NK-92 (cell line): ENCODE results near the gene PARD3.

Experiments used
- DNase-seq: peaks from one replicate; lab custom pipeline; 2025; ENCODE audit not compliant: unreplicated experiment; lab: John Stamatoyannopoulos, UW

The PARD3 gene

DNA sequence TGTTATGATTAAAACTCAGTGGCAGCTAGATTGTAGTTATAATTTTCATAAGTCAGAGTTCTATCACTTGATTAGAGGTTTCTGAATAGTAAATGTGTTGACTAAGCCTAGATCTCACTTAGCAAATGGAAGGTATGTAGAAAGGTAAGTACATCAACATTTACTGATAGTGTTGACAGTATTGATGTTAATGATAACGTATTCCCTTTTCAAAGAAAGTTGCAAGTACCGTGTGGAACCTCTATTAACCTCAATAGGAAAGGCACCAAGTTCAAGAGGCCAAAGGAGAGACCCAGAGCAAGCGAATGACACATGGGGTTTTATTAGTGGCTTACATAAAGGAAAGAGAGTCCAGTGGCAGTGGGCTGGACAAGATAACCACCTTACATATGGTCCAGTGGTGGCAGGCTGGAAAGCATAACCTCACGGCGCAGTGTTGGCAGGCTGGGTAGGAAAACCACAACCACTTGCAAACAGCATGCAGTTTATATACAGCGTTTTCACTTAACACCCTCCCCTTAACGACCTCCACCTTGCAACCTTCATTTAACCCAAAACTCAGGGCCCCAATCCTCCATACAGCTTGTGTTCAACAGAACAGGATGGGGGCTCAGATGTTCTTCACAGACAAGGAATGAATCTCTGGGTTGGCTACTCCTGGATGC, 611.0 kb downstream of the PARD3 start:
- DNase-seq = no peak

DNA sequence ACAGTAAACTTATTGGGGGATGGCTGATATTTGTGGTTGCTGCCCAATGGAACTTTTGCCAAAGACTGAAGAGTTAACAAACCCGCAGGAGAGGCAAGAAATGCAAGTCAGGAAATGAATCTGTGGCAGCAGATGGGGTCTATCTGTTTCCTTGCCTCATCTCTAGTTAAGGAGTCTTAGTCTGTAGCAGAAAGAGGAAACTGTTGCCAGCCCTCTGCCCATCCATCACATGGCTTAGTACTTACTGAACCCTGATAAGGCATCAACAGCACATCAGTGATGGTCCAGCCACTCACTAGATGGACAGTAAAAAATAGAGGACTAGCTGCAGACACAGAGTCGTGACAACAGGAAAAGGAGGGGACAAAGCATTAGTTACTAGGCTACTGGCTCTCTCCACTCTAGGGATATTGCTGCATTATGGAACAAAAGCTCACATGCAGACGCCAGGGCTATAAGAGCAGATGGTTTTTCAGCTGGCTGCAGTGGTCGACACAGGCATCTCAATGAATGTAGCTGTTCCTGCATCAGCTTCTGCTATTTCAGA, 614.7 kb downstream of the PARD3 start:
- DNase-seq = no peak

DNA sequence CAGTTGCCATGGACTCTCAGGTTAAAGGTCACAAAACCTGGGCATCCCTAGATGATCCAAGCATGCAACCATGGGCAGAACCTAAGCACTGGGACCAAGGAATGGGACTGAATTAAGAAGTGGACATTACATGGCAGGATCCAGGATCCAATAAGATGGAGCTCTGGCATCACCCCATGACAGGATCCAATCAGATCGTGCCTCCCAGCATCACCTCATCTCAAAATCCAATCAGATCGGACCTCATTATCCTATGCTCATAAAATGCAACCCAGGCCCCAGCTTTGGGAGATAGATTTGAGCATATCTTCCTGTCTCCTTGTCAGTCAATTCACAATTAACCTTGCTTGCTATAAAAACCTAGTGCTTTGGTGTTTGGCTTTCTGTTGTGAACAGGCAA, 616.1 kb downstream of the PARD3 start:
- DNase-seq = no peak

DNA sequence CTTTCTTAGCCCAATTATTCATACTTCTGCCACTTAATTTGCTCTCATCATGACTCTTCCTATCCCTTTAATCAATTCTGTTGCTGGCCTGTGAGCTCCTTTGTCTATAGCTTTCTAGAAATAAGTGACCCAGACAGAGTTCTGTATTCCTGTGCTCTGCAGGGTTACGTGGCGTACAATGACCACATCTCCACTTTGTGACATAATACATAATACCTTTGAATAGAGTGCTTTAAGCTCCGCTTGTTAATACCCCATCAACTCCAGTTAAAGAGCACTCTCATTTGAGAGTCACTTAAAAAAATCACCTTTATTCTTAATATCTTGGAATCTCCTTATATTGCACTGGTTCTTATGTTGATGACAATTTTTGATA, 619.0 kb downstream of the PARD3 start:
- DNase-seq = no peak

DNA sequence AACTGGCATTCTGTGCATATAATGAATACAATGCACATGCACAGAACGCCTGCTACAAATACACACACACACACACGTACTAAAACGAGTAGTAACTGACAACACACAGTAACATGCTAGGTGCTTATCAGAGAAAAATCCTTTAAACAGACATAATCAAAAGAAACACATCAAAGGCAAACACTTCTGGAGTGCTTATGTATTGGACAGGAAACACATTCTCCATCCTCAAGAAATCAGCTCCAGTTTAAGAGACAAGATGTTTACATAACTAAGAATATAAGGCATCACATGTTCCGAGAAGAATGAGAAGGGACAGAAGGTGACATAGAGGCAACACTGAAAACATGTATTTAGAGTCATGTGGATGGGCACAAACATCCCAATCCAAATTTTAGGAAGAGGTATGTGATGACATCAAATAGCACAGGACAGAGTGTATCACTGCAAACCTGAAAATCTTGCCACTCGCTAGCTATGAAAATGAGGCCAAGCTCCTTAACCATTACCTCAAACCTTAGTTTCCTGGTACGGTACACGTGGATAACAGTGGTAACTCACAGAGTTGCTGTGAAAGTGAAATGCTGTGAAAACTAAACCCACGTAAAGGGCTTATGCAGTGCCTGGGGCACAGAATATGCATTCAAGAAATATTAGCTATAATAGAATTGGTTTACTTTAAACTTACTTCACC, 619.6 kb downstream of the PARD3 start:
- no peak for DNase-seq

DNA sequence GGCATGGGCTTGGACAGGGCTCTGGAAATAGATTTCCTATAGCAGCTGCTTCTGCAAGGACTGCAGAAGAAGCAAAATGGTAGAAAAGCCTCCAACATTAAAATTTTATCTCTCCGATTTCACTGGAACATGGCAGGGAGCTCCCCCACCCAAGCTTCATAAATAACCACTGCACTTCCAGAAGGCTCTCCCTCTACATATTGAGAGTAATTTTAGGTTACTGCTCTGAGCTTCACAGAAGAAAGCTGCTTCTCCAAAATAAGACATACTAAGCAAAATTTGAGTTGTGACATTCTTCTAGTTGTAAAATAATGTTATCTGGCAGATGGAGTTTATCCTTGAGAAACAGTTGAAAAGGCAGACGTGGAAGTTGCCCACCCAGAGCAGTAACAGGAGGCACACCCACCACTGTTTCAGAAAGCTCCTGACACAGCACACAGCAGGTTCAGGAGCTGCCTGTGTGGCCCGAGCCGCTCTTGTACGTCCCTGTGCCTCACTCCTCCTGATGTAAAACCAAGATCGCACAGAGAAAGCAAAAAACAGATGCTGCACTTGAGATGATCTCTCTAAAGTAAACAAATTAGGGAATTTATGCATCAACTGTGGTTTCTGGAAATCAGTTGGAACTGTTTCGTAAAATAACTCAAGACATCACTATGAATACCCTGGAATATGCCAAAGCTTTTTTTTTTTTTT, 621.0 kb downstream of the PARD3 start:
- no peak for DNase-seq

DNA sequence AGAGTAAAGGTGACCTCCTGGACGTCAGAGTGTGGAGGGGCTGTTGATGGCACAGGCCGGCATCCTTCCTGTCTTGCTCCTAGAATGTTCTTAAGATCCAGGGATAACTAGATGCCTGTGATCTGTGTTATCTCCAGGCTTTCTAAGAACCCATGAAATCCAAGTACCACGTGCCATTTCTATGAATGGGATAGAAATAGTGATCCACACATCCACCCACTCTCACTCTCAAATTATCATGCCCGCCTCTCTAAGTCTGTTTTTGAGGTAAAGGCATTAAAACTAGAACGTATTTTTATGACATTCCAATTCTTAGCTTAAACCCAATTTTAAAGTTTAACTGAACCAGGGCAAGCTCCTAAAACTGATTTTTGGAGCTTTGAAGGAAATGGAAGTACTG, 622.5 kb downstream of the PARD3 start:
- DNase-seq = no peak

DNA sequence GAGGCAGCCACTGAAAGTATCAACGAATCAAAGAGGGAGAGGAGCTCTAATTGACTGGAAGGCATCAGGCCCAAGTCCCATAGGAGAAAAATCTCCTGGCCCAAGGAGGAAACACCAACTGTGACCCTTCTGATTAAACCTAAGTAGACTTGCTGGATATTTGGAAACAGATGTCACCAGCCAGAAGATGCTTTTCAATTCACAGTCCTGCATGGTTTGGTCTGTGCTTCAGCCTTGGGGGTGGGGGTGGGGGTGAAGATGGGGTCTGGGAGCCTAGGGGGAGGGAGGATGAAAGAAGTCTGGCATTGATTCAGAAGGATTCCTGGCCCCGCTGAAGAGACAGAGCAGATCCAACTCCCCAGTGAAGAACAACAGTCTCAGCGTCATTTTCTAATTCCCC, 623.7 kb downstream of the PARD3 start:
- DNase-seq = no peak

DNA sequence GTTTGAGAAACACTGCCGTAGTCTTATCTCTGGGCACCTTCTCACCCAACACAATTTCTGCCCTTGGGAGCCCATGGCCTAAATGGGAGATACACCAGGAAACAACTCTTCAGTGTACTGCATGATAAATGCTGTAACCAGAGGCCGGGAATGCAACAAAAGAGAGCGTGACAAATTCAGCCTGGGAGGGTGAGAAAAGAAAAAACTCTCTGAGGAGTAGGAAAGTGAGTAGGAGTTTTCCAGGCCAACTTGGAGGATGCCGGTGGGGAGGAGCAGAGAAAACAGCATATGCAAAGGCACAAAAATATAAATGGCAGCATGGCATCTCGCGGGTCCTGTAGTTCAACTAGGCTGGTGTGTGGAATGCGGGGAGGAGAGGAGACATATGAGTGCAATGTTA, 624.5 kb downstream of the PARD3 start:
- no peak for DNase-seq

DNA sequence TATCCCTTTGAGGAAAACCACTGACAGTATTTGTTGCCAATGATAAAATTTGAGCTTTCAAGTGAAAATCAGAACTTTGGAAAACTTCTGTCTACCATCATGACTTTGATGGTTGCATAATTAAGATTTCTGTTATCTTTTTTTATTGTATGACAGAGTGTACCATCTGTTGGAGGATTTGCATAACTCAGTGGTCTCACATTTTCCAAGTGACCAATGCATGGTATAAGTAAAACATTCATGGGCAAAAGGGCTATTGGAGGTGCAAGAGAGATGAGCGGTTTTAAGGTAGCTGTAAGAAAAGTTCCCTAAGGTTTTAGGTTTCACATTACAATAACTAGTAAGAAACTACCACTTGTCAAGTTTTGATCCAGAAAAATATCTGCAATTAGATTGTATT, 625.3 kb downstream of the PARD3 start:
- no peak for DNase-seq

DNA sequence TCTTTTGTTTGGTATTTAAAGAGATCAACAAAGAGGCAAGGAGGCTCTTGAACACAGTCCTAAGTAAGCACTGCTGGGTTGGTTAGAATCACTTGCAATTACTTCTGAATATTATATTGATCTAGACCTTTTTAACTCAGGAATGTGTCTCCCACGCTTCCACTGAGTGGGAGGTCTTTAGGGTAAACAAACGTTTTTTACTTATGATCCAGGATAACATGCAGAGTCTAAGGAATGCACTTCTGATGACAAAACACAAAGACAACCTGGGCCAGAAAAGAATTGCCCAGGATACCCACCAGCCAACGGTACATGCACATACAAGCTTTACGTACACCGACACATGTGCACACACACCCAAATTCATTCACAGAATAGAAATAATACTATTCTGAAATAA, 626.9 kb downstream of the PARD3 start:
- DNase-seq = no peak

DNA sequence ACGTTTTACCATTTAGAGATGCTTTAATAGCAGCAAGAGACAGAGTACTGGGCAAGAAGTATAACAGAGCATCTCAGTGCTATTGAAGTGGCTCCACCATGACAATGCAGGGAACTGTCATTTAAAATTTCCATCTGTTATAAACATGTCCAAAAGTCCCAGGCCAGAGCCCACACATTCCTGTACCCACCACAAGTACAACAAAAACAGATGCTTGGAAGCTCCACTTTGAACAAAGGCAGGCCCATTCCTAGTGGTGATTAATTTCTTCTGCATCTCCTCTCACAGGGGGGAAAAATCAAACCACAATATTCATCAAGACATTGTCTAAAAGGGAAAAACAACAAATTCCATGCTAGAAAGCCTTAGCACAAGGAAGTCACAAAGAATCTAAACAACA, 627.9 kb downstream of the PARD3 start:
- no peak for DNase-seq

DNA sequence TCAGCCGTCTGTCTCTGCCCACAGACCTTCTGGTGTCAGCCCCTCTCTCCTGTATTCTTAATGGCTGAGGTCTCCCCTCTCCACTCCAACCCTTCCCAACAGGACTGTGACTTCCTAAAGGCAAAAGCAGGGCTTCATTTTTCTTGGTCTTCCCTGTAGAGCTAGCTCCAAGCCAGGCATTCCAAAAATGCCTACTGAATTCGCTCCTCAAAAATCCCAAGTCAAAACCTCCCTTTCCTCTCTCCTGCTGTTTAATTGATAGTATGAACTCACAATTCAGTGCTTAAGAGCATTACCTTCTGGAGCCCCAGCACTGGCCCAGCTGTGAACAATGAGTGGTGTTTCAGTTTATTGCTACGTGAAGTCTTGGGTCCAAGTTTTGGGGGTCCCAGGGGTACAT, 628.4 kb downstream of the PARD3 start:
- DNase-seq = no peak

DNA sequence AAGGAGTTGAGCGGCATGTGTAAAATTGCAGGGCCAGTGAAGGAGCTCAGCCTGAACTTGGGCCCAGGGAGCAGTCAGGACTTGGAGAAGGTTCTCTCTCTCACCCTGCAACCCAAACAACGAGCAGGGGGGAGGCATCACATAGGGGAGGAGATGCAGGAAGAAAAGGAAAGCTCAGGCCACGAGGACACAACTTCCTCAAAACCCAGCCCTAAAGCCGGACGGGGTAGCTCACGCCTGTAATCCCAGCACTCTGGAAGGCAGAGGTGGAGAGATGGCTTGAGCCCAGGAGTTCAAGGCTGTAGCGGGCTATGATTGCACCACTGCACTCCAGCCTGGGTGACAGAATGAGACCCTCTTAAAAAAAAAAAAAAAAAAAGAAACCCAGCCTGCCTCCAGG, 629.1 kb downstream of the PARD3 start:
- DNase-seq = no peak

DNA sequence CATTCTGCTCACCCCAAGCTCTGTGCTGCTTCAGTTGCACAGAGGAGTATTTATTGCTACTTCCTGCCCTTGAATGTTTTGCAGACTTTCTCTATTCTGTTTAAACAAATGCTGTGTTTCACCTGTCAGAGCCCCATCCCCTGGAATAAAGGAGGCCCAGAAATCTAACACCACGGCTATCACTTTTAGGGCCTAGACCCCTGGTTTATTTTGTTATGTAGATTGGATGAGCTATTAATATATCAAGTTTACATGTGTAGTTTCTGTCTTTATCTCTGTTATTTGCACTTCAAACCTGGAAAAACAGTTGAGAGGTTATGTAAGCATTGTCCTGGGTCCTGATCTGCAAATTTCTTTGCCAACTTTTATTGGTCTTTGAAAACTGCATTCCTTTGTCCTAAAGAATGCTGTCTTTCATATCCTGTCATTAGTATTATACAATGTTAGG, 630.1 kb downstream of the PARD3 start:
- no peak for DNase-seq

DNA sequence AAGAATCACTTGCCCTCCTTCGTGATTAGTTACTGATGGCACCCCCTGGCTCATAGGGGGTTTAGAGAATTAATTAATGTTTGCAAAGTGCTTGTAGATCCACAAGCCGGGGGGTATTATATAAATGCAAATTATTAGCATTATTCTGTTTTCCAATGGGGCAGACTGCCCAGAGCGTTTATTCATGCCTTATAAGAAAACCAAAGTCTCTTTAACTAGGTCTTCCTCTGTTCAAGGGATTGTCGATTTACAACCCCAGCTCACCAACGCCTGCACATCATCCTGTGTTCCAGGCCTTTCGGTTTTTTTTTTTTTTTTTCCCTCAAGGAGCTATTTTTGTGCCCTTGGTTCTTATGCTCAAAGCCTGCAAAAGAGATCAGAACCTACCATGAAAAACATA, 630.7 kb downstream of the PARD3 start:
- no peak for DNase-seq

DNA sequence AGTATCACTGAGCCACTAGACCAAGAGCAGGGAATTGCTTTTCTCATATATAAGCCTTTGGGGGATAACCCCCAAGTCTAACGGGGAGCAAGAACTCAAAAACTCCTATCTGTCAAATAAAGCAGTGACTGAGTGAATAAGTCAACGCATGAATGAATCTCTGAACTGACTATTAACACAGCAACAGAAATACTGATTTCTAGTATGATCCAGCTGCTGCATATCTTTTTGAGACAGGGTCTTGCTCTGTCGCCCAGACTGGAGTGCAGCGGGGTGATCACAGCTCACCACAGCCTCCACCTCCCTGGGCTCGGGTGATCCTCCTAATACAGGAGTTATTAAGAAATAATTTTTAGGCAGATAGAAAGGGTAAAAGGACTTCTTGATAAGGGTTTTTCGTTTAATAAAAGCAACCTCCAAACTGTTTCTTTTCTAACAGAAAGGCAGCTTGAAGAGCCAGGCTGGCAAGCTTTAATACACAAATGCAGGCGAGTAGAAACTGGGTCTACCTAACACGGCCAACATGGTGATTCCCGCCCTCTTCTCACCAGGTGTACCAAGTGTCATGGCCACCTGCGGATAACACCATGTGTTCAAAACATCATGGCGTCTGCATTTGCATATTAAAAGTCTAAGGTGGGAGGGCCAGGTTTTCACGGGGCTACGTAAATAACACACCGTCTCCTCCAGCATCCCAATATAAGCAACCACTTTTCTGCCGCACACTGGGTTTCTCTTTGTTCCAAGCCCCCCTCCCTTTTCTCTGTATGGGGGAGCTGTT, 631.9 kb downstream of the PARD3 start:
- DNase-seq = no peak

DNA sequence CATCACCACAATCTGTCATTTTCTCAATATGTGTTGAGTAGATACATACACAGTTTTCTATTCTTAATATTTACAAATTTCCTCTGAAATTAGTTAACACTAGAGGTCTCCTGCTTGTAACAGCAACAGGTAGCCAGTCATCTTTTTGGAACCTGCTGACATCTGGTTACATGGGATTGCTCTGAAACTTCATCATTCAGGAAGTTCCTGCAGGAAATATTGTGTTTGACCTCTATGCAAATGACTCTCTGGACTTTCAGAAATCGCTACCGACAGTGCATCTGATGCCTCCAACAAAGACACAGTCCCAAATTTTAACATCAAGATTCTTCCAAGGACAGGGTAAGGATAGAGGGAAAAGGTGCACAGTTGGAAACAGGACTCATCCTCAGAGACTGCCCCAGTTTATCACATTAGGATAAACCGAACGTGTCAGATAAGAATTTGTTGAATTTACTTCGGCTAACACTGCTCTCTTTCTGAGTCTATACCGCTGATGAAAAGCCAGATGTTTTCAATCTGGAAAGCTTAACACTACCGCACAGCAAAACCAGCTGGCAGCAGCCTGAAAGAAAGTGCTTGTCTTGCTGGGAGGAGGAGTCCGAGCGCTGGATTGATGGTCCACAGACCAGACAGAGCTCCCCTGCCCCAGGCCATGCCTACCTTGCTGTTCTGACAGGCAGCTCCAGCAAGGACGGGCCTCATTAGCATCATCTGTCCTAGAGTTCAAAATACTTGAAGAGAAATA, 633.4 kb downstream of the PARD3 start:
- no peak for DNase-seq

DNA sequence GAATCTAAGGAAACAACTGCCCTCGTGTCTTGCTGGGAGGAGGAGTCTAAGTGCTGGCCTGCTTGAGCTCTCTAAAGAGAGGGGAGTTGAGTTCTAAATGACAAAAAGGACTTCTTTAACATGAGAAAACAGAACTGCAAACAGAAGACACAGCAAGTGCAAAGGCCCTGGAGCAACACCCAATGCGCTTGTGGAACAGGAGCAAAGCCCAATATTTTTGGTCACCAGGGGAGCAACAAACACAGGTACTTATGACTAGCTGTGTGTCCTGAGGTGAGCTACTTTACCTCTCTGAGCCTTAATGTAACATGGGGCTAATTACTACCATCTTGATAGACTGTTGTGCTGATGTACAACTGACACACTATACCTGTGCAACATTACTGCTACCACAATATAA, 634.3 kb downstream of the PARD3 start:
- DNase-seq = no peak

DNA sequence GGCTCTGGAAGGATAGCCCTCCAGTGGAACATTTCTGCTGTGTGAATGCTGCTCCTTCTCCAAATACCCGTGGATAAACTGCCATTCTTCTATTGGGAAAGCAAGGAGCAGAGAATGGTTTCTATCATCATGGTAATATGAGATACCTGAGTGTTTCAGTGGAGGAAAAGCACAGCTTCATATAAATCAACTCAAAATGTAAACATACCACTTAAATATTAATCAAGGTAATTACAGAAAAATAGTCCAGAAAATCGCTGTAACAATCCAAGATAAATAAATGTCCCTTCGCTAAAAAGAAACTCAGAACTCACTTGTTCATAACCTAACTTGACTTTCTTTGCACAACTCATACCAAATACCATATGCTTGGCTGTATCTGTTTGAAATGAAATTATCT, 635.8 kb downstream of the PARD3 start:
- no peak for DNase-seq

DNA sequence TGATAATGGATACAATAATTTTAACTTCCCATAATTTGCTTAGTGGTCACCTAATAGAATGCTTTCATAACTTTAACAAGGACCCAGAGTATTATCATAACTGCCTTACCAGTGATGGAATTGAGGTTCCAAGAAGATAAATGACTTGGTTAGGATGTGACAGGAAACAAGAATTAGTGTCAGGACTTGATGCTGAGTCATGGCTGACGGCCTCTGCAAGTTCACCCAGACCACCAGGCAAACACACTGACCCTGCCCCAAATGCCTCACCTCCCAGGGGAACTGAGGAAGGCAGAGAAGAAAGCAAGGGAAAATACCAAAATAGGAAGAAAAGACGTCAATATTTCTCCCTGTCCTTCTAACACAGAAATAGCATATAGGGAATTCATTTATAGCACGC, 636.3 kb downstream of the PARD3 start:
- no peak for DNase-seq
